NOMO-1 treated with dmso at 0.1 percent for 144 hours (cell line): ENCODE data around the gene SCRT2.

ENCODE experiments used
- DNase-seq: peaks from one replicate; lab custom pipeline; 2025; ENCODE audit not compliant: unreplicated experiment; lab: John Stamatoyannopoulos, UW

The SCRT2 gene

DNA sequence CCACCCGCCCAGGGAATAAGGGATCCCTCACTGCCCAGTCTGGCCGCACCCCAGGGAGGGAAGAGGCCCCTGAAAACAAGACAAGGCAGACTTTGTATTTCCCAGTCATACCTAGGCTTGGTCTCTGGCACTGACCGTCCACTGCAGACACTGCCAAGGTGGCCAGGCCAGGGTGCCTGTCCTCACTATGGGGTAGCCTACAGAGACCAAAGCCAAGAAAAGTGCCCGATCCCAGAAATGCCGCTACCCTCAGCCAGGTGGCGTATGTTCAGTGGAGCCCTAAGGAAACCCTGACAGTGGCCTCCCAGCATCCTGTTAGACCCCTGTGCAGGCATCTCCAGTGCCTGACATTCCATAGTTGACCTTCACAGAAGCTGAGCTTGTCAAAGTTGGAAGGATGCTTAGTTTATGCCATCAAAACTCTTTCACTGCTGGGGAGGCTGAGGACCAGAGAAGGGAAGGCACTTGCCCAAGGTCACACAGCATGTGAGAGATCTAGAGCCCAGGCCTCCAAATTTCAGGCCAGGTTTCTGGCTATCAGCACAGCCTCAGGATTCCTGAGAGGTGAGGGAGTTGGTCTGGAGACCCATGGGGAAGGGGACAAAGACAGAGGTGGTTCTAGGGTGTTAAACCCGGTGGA is 2.5 kb downstream of the SCRT2 start:
- DNase-seq = no peak

DNA sequence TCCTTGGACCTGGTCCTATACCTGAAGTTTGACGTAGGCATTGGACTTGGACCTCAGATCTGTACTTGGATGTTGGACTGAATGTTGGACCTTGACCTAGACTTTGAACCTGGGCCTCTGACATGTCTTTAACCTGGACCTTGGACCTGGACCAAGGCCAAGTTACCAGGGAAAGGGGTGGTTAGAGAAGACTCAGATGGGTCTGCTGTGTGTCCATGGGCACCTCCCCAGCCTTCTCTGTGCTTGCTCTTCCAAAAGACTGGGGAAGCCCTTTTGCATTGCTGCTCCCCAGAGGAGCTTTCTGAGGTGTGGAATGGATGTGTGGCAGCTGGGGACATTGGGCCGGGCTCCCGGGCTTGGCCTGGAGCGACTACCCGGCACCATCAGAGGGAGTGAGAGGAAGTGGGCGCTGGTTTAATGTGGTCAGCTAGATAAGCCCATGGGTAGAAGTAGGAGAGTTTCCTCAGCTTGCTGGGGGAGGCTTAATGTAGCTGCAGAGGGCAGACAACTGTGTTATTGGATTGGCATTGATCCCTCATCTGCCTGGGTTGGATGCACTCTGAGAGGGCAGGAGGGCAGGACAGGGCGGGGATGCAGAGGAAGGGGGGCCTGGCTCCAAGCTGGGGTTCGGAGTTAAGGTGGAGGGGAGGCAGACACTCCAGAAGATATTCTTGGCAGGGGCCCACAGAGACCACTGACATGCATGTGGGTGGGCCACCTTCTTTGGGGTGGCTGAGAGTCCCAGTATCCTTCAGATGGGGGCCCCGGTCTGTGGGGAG is 4.2 kb downstream of the SCRT2 start:
- DNase-seq = no peak

DNA sequence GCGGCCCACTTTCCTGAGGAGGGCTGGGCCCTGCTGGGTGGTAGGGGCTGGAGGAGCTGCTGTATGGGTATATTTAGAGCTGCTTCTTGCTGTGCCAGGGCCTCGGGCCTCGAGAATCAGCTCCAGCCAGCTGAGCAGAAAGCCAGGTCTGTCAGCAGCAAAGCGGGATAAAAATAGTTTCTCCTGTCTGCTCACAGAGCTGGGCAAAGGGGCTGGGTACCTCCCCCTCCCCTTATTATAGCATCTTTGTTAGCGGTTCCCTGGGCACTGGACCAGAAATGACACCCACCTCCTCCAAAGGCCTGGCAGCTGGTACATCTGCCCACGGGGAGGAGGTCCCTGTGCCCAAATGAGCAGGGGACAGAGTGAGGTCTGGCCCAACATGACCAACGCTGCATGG is 6.0 kb downstream of the SCRT2 start:
- DNase-seq = no peak

DNA sequence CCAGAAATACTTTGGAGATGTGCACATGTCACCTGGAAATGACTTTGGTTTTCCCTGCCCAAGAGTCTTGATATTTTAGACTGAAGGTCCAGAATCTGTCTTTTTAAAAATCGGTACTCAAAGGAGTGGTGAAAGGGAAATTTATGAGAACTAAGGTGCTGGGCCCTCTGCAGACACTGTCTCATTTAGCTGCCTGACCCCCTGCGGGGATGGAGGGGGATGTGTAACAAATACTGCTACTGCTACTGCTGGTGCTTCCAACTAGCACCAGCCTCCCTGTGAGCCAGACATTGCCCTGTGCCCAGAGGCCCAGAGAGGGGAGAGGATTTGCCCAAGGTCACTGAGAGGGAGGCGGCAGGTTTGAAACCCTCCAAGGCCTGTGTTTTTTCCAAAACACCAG is 7.0 kb downstream of the SCRT2 start:
- no peak for DNase-seq

DNA sequence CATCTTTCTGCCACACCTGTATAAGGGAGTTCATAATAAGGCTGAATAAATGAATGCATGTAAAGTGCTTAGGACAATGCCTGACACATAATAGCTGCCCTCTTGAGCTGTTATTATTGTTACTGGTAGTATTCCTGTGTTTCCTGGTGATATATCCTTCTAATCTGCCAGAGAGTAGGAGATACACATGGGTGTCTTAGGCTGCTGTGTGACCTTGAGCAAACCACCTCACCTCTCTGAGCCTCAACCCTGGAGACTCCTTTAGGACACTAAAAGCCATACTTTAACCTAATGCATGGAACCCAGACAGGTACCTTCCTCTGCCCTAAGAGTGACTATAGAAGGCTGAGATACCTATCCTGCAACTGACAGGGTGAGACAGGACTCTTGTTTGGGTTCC is 7.6 kb downstream of the SCRT2 start:
- DNase-seq = no peak

DNA sequence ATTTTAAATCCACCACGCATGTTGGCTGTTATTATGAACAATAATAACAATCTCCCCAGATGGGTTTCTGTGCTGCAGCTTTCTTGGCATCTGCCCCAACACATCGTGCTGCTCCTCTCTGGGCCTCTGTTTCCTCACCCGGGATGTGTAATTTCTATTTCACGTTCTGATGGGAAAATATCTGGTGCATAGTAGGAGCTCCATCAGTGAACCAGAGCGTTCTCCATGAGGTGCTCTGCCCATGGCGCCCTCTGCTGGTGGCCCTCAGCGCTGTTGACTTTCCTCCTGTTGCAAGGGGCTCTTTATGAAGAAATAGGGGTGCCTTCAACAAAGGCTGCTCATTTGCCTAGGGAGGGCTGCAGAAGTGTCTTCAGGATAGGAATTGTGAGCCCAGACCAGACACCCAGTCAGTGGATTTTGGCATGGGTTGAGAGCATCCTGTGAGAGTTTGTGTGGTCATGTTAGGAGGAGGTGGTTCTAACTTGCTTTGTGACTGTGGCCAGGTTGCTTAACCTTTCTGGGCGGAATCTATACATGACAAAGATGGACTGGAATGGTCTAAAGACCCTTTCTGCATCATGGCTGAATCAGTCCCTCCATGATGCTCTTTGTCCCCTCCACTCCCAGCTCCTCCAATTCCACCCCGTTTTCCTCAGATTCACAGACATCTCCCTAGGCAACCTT is 8.1 kb downstream of the SCRT2 start:
- no peak for DNase-seq

DNA sequence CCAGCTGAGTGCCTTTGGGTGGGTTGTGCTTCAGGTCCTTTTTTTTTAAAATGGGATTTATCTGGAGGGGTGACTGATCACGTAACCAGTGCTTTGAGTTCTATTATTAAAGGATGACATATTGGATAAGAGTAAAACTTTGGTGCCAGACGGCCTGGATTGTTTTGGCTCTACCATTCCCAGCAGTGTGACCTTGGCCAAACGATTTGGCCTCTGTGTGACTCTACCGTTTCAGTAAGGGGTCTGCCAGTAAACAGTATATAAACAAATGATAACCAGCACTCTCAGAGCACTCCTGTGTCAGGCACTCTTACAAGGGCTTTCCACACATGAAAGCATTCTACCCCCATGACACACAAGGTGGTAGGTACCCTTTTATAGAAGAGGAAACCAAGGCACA is 8.7 kb downstream of the SCRT2 start:
- DNase-seq = no peak

DNA sequence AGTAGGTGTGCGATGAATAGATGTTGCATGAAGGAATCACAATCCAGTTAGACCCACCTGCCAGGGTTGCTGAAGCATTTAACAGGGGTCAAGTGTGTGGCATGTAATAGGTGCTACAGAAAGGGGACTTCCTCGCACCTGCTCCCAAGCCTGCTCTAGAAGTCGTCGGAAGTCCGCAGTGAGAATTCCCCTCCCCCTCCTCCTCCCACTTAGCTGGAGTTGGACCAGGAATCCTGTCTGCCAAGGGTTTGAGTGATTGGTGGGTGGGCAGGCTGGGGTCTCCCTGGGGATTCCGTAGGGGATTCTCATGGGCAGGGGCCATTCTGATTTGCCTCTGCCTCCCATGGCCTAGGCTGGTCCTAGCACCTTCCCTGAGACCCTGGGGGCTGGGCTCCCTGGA is 10.3 kb downstream of the SCRT2 start:
- no peak for DNase-seq

DNA sequence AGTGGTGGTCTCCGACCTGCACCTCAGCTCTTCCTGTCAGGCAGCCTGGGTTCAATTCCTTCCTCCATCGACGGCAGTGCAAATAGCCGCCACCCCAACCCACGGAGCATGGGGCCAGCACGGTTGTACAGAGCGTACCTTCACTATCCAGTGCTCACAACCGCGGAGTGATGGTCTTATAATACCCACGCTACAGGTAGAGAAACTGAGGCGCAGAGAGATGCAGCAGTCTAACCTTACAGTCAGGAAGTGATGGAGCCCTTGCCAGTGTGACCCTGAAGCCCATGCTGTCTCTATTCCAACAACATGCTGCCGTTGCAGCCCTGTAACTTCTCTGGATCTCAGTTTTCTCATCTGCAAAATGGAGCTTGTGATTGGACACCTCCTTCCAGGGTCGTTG is 11.0 kb downstream of the SCRT2 start:
- DNase-seq = no peak

DNA sequence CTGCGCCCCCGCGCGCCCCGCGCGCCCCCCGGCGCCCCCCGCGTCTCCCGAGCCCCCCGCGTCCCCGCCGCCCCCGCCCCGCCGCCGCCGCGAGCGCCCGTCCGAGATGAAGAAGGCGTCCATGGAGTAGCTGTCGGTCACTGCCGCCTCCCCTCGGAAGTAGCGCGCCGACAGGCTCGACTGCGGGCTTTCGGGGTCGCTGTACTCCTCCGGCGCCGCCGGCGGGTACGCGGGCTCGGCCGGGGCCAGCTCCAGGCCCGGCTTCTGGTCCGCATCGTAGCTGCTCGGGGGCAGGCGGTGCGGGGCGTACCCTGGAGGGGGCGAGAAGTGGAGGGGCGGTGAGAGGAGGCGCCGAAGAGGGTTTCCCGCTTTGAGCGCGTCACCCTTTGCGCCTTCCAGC is 11.5 kb downstream of the SCRT2 start:
- DNase-seq = no peak

DNA sequence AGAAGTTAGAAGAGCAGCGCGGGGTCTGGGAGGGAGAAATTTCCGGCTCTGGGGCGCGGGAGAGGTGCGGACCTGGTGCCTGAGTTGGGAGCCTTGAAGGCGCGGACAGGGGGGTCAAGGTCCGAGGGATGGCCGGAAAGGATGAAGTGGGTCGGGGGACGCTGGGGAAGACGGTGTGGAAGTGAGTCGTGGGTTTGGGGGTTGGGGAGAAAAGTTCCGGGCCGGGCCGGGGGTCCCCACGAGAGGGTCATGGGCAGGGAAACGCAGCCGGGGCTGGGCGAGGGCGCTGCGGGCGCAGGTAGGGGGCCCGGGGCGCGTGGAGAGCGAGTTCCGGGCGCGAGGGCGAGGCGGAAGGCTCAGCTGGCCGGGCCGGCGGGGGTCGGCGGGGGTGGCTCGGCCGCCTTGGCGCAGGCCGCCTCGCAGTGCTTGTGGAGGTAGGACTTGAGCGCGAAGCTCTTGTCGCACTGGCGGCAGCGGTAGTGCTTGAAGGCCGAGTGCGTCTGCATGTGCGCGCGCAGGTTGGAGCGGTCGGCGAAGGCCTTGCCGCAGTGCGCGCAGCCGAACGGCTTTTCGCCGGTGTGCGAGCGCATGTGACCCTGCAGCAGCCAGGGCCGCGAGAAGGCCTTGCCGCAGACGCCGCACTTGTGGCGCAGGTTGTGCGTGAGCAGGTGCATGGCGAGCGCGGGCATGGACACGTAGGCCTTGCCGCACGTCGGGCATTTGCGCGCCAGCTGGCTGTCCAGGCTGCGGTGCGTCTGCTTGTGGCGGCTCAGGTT is 12.1 kb downstream of the SCRT2 start:
- DNase-seq = no peak

DNA sequence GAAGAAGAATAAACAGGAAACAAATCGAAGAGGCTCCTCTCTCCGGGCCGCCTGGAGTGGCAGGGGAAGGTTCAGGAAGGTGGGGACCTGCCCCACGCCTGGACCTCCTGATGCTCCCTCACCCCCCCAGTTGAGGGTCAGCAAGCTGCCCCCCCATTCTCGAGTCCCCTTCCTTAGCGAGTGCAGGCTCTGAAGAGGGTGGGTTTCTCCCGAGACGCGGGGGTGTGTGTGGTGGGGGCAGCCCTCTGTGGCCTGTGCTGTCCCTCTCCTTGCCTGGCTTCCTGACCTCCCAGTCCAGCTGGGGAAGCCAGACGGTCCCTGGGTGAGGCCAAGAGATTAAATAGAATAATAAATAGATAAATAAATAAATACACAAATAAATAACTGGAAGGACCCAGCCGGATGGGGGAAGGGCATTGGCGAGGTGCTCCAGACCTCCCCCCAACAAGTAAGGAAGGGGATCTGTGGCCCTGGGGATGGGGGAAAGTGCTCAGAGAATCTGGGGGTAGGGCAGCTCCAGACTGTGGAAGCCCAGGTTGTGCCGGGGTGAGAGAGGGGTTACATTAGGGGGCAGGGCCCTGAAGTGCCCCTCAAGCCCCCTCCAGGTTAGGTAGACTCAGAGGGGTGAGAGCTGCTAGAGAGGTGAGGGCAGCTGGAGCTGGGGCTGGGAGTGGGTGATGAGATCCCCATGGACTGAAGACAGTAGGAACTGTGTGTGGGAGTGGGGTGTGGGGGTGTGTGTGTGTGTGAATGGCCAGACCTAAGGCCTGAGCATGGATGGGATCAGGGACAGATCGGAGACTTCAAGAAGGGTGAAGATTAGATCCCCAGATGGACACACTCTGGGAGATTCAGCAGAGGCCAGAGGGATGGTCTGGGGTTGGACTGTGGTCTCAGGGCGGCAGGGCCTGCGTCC is 13.1 kb downstream of the SCRT2 start:
- DNase-seq = no peak

DNA sequence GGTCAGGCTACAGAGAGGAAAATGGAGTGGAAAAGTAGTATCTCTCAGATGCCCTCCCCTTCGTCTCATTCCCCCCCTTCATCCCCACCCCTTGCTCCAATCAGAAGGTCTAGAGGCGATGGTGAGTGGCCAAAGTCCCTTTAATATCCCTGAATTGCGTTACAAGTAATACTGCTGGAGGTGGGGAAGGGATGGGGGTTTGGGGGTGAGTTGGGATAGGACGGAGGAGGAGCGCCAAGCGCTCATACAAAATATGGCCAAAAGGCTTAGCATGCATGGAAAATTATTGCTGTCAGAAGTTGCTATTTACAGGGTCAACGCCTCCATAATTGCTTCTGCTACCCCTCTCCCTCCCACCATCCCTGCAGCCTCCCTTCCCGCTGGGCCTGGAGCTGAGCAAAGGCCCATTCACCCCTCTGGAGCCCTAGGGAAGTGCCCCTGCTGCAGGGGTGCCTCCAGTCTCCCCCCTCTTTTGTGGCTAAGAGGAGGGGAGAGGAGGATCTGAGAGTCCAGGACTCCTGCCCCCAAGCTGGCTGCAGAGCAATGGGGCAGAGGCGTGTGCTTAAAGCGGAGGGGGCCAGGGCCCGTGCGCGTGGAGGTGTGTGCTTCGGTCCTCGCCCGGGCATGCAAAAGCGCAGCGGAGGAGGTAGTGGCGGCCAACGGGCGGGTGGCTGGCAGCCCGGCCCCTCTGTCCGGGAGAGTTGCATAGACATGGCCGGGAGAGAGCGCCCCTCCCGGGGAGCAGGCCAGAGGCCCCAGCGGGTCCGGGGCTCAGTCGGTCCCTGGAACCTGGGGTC is 13.9 kb downstream of the SCRT2 start:
- no peak for DNase-seq

DNA sequence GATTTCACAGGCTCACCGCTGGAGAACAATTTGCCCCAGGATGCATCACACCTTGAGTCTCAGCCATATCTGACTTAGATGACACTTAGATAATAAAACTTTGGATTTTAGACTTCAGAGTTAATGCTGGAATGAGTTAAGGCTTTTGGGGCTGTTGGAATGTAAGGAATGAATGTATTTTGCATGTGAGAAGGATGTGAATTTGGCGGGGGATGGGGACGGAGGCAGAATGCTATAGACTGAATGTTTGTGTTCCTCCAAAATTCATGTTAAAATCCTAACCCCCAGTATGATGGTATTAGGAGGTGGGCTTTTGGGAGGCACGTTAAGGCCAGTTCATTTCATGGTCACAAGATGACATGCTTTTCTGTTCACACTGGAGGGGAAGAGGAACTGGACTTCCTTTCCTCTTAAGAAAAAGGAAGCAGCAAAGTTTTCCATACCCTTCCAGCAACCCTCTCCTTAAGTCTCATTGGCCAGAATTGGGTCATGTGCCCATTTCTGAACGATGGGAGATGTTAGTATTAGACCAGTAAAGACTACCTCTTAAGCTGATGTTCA is 16.8 kb downstream of the SCRT2 start:
- DNase-seq = no peak

DNA sequence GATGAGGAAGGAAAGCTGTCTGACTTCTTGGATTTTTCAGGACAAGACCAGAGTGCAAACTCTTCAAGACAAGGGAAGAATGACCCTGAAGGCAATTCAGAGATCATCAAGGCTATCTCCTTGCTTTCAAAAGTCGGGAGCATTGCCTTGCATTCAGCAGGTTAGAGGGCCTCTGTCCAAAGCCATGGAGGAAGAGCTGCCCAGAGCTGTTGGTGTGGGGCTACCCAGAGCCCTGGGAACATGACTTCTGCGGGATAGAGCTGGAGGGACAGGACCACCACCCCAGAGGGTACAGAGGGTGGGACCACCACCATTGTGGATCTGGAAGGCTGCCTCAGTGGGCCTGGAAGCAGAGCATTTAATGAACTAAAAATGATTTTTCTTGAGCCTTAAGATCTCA is 17.4 kb downstream of the SCRT2 start:
- DNase-seq = no peak

DNA sequence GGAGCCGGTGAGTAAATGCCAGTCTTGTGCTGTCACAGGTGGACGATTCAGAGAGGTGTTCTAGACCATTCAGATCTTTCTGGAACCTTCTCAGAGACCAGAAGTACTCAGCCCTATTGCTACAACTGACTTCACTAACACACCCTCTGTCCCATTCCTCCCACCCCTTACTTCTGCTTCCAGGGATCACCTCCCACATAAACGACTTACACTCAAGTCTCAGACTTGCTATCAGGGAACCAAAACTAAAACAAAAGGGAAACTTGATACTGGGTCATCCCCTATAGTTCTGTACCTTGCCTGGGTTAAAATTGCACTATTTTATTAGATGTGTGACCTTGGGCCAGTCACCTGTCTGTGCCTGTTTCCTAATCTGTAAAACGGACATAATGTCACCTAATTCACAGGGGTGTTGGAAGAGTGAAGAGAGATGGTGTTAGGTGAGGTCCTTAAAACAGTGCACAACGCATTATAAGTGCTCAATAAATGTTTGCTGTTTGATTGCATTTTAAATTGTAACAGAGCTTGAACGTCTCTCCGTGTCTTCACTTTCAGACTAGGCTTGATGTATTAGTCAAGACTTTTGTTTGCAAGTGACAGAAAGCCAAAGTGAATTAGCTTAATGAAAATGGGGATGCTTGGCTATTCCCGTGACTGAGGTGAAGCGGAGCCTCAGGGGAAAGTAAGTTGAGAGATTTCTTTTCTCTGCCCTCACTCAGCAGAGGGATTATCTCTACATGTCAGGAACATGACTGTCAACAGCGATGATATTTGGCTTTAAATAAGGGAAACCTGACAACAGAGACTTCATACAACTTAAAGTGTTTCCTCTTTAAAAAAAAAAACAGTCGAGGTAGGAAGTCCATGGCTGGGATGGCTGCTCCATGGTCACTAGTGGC is 19.6 kb downstream of the SCRT2 start:
- DNase-seq = no peak

DNA sequence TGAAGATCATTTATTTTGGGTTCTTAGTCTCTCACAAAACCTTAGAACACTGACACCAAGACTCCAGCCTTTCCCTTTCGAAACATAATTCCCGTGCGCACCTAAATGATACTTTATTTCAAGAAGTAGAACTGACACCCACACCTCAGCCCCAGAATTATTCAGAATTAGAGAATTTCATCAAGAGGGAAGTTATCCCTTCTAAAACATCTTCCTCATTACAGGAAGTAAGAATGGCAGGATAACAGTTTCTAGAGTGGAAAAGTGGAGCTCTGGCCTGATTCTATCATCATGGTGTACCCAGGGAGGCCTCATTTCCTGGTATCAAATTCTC is 21.2 kb downstream of the SCRT2 start:
- no peak for DNase-seq

DNA sequence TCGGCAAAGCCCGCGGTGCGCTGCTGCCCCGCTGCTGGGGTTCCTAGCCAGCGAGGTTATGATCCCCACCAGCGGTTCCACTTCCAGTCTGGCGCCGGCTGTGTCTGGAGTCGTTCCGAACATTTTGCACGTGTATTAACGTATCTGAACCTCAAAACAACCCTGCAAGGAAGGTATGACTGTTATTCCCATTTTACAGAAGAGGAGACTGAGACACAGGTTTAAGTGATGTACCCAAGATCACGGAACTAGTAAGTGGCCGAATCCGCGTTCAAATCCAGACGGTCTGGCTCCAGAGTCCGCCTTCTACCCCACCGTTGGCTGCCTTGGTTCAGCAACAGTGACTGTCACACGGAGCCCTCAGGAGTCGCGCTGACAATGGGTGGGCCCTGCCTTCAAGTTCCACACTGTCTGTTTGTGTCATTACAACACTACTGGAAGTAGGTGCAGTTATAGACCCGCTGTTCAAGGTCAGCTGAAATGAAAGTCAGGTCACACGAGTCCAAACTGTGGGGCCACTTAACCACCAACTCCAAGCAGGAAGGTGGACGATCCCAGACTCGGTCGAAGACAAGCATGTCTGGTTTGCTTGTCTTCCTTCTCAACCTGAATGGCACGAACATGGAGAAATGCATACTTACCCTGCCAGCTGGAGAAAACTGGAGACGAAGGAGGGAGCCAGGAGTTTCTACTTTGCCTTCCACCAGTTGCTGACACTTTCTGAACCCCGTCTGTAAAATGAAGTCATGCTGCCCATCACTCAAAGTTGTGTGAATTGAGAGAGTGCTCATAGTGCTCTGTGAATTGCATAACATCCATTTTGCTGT is 21.8 kb downstream of the SCRT2 start:
- no peak for DNase-seq
